Progenitor cell of endocrine pancreas (in vitro differentiated cells): ENCODE results near the gene TTLL11. TPM values are rescaled to one million over a fixed set of nuclear protein-coding genes. Genes with fewer than 3 reads are reported as not detected.

ENCODE experiments used
- DNase-seq: peaks from one replicate; pipeline ENCODE4 v3.0.0; 2021; ENCODE audit warnings: low spot score; ENCODE audit not compliant: unreplicated experiment
- H3K27ac Mint-ChIP-seq: 2 replicates; pipeline ENCODE4 v1.8.0; 2021; ENCODE audit warnings: mild to moderate bottlenecking, moderate library complexity, mixed read lengths
- H3K27me3 Mint-ChIP-seq: 2 replicates; pipeline ENCODE4 v1.8.0; 2021; ENCODE audit warnings: mixed read lengths
- H3K36me3 Mint-ChIP-seq: 2 replicates; pipeline ENCODE4 v1.8.0; 2022; ENCODE audit warnings: mixed read lengths; ENCODE audit not compliant: insufficient read depth
- H3K4me1 Mint-ChIP-seq: 2 replicates; pipeline ENCODE4 v1.8.0; 2021; ENCODE audit warnings: low read depth, mixed read lengths
- H3K4me3 Mint-ChIP-seq: 2 replicates; pipeline ENCODE4 v1.8.0; 2021; ENCODE audit warnings: low read depth, mild to moderate bottlenecking, moderate library complexity, mixed read lengths
- H3K9me3 Mint-ChIP-seq: 2 replicates; pipeline ENCODE4 v1.8.0; 2021; ENCODE audit warnings: low read depth, mixed read lengths
- total RNA-seq: library from RNA; stranded (reverse); gene quantifications from 2 replicates; pipeline ENCODE4 v1.2.1, GENCODE V29; 2021
- TF ChIP-seq, protein P1 (sequence below): fragments of 200-600 bp; sonication (generic); IDR thresholded peaks from one replicate; pipeline ENCODE4 v1.5.0; 2021; ENCODE audit warnings: antibody characterized with exemption, mild to moderate bottlenecking; ENCODE audit not compliant: unreplicated experiment

TTLL11 gene
- total RNA-seq, 1 donor from 2014 or later: 5.3 TPM

DNA sequence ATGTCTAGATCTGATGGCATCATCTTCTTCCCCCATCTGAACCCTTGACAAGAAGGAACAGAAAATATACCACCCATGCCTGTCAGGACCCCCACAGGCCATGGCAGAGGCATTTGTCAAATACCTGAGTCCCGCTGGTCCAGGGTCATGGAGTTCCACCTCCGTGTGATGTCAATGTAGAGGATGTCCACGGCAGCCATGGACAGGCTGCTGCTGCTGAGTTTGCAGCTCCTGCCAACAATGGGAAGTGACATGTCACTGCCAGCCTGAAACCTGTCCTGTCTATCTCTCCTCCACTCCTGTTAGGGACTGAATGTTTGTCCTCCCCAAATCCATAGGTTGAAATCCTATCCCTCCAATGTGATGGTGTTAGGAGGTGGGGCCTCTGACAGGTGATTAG, 232.9 kb downstream of the TTLL11 start:
- no peak for DNase-seq
- Mint-ChIP-seq H3K36me3 (no peaks in the 10 kb centered on the region), H3K9me3 (no peaks in the 10 kb centered on the region), H3K4me1 (peaks cover 4% of the 10 kb centered on the region), H3K4me3 (no peak overlapping the region), H3K27ac (no peak overlapping the region), H3K27me3 (peaks cover 20% of the 10 kb centered on the region)
- TF ChIP-seq, protein P1, sequence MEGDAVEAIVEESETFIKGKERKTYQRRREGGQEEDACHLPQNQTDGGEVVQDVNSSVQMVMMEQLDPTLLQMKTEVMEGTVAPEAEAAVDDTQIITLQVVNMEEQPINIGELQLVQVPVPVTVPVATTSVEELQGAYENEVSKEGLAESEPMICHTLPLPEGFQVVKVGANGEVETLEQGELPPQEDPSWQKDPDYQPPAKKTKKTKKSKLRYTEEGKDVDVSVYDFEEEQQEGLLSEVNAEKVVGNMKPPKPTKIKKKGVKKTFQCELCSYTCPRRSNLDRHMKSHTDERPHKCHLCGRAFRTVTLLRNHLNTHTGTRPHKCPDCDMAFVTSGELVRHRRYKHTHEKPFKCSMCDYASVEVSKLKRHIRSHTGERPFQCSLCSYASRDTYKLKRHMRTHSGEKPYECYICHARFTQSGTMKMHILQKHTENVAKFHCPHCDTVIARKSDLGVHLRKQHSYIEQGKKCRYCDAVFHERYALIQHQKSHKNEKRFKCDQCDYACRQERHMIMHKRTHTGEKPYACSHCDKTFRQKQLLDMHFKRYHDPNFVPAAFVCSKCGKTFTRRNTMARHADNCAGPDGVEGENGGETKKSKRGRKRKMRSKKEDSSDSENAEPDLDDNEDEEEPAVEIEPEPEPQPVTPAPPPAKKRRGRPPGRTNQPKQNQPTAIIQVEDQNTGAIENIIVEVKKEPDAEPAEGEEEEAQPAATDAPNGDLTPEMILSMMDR: no peak

DNA sequence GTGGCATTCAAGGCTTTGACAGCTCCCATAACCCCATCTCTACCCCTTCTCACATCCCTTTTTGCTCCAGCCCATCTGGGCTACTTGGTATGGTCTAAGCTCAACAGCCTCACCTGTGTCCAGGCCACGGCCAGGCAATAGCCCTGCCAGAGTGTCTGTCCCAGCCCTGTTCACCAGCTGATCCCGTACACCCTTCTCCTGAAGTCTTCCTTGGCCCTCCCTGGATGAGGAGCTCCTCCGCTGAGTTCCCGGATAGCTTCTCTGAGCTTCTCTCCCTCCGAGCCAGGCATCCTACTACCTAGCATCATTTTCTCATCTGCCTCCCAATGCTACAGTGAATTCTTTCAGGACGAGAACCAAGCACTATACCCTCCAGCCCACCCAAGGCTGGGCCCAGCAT, 233.5 kb downstream of the TTLL11 start:
- no peaks in the 10 kb centered on the region for H3K9me3 Mint-ChIP-seq
- DNase-seq: no peak
- H3K36me3 Mint-ChIP-seq: no peaks in the 10 kb centered on the region
- TF ChIP-seq, protein P1: no peak
- H3K4me3 Mint-ChIP-seq: no peak overlapping the region
- no peak overlapping the region for H3K27ac Mint-ChIP-seq
- peaks cover 19% of the 10 kb centered on the region for H3K27me3 Mint-ChIP-seq
- H3K4me1 Mint-ChIP-seq: peaks cover 5% of the 10 kb centered on the region

DNA sequence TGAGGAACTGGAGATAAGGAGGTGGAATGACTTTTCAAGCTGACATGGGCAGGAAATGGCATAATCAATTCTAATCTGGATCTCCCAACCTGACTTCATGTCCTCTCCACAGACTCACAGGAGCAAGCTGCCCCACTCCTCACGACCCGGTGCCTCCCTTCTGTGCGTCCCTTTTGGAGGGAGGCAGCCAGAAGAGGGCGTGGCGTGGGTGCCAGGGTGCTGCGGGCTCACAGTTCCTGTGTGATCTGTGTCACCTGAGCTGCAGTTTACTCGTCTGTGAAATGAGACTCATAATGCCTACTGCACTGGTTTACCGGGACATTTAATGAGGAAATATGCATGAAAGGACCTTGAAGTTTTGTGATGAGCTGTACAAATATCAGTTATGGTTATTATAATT, 234.3 kb downstream of the TTLL11 start:
- H3K27ac Mint-ChIP-seq: no peak overlapping the region
- TF ChIP-seq, protein P1: no peak
- H3K27me3 Mint-ChIP-seq: peaks cover 12% of the 10 kb centered on the region
- peaks cover 5% of the 10 kb centered on the region for H3K4me1 Mint-ChIP-seq
- no peaks in the 10 kb centered on the region for H3K36me3 Mint-ChIP-seq
- H3K4me3 Mint-ChIP-seq: no peak overlapping the region
- DNase-seq: no peak
- no peaks in the 10 kb centered on the region for H3K9me3 Mint-ChIP-seq

DNA sequence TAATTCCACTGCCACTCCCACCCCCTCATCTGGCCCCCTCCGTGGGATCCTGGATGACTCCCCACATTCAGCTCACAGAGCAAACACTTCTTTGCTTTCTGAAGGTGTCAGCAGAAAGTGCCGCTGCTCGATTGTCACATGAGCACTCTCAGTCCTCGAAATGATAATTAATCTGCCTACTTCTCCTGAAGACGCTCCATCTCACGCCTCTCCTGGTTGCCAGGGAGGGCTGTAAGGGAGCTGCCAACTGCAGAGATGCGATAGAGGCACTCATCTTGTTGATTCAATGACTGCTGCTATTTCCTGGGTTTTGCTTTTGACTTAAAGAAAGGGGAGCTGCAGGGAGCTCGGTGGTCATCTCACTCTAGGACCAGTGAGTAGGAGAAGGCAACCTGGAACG, 235.2 kb downstream of the TTLL11 start:
- Mint-ChIP-seq H3K4me1 (peaks cover 5% of the 10 kb centered on the region), H3K9me3 (no peaks in the 10 kb centered on the region), H3K27me3 (peaks cover 7% of the 10 kb centered on the region), H3K27ac (no peak overlapping the region), H3K4me3 (no peak overlapping the region), H3K36me3 (no peaks in the 10 kb centered on the region)
- TF ChIP-seq, protein P1: no peak
- DNase-seq: no peak

DNA sequence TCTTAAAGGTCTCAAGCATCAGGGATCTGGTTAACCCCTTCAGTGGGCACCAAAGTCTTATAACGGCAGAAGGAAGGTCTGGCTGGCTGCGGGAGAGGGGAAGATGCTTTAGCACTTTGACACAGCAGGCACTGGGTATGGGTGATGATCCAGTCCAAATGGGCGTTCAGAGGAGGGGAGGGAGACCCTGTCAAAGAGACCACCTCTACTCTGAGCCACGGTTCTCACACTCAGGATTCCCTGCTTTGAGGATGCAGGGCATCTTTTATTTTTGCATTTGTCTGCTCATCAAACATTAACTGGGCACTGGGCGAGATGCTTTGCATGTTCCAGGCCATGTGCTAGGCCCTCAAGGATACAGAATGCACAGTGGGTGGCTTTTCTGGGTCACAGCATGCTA, 237.6 kb downstream of the TTLL11 start:
- H3K4me1 Mint-ChIP-seq: peaks cover 5% of the 10 kb centered on the region
- no peak overlapping the region for H3K27ac Mint-ChIP-seq
- no peaks in the 10 kb centered on the region for H3K9me3 Mint-ChIP-seq
- H3K36me3 Mint-ChIP-seq: no peaks in the 10 kb centered on the region
- TF ChIP-seq, protein P1: no peak
- peaks cover 6% of the 10 kb centered on the region for H3K27me3 Mint-ChIP-seq
- no peak for DNase-seq
- H3K4me3 Mint-ChIP-seq: no peak overlapping the region
